ENCODE measurements around the gene HTR4. TPM values are rescaled to one million over a fixed set of nuclear protein-coding genes. Genes with fewer than 3 reads are reported as not detected.

Gene HTR4
- total RNA-seq, 4 donors from 2014 or later = 0.25 to 1.2 (median 1.0) TPM; not detected in 1

Other genes starting within 250 kb of the HTR4 start
- gene ADRB2, start 172.1 kb upstream of the HTR4 start, total RNA-seq = 10 to 100 TPM; 31.4 to 90.3 (median 42.9) TPM

Measured in lower leg skin (tissue), 4 donors.